ENCODE results near the gene CLDN10. TPM values are rescaled to one million over a fixed set of nuclear protein-coding genes. Genes with fewer than 3 reads are reported as not detected.

CLDN10 gene
- total RNA-seq, 4 donors from 2014 or later: 0.81 to 16.8 TPM; not detected in 2

DNA sequence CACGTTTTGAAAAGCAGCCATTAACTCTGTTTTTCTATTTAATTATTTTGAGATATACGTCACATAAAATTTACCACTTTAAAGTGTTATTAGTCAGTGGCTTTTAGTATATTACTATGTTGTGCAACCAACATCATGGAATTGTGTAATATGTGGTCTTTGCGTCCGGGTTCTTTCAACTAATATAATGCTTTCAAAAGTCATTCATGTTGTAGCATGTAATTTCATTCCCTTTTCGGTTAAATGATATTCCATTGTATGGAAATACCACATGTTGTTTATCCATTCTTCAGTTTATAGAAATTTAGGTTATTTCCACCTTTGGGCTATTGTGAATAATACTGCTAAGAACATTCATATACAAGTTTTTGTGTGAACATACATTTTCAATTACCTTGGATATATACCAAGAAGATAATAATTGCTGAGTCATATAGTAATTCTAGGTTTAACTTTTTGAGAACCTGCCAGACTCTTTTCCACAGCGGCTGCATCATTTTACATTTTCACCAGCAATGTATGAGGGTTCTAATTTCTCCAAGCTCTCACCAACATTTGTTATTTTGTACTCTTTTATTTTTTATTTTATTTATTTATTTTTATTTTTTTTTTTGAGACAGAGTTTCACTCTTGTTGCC lies 28.1 kb upstream of the CLDN10 start:
- Histone ChIP-seq H3K27ac (no peak overlapping the region), H3K4me3 (no peak overlapping the region), H3K36me3 (no peaks in the 10 kb centered on the region), H3K4me1 (no peaks in the 10 kb centered on the region), H3K27me3 (no peaks in the 10 kb centered on the region), H3K9me3 (peaks cover 0 to 5% (median 0%) of the 10 kb centered on the region in 3 donors)
- 72 to 87% methylated on average over 5 to 6 of the region's 6 CpGs for WGBS, 2 donors (ENCODE audit: low coverage in 1 of 2)
- no peak for TF ChIP-seq EP300 (IDR thresholded peaks at IDR 0.05)
- TF ChIP-seq, protein P1, sequence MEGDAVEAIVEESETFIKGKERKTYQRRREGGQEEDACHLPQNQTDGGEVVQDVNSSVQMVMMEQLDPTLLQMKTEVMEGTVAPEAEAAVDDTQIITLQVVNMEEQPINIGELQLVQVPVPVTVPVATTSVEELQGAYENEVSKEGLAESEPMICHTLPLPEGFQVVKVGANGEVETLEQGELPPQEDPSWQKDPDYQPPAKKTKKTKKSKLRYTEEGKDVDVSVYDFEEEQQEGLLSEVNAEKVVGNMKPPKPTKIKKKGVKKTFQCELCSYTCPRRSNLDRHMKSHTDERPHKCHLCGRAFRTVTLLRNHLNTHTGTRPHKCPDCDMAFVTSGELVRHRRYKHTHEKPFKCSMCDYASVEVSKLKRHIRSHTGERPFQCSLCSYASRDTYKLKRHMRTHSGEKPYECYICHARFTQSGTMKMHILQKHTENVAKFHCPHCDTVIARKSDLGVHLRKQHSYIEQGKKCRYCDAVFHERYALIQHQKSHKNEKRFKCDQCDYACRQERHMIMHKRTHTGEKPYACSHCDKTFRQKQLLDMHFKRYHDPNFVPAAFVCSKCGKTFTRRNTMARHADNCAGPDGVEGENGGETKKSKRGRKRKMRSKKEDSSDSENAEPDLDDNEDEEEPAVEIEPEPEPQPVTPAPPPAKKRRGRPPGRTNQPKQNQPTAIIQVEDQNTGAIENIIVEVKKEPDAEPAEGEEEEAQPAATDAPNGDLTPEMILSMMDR (IDR thresholded peaks at IDR 0.05): no peak
- no peak for TF ChIP-seq POLR2A (IDR thresholded peaks at IDR 0.05)
- TF ChIP-seq POLR2AphosphoS5 (IDR thresholded peaks at IDR 0.05): no peak
- no peak for ATAC-seq

DNA sequence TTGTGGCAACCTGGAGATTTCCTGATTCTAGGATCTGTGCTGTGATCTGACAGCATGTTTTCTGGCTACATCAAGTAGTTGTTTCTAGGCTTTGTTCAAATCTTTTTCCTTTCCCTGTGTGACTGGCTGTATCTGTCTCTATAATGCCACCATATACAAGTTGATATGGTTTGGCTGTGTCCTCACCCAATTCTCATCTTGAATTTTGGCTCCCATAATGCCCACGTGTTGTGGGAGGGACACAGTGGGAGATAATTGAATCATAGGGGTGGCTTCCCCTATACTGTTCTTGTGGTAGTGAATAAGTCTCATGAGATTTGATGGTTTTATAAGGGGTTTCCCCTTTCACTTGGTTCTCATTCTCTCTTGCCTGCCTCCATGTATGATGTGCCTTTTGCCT lies 24.6 kb upstream of the CLDN10 start:
- Histone ChIP-seq H3K4me1 (no peaks in the 10 kb centered on the region), H3K9me3 (no peaks in the 10 kb centered on the region), H3K27ac (no peak overlapping the region), H3K27me3 (no peaks in the 10 kb centered on the region), H3K36me3 (no peaks in the 10 kb centered on the region), H3K4me3 (no peak overlapping the region)
- TF ChIP-seq POLR2AphosphoS5 (IDR thresholded peaks at IDR 0.05): no peak
- no peak for TF ChIP-seq EP300 (IDR thresholded peaks at IDR 0.05)
- TF ChIP-seq, protein P1 (IDR thresholded peaks at IDR 0.05): no peak
- no peak for TF ChIP-seq POLR2A (IDR thresholded peaks at IDR 0.05)
- WGBS, 2 donors (ENCODE audit: low coverage in 1 of 2): 63 to 71% methylated on average over 1 of the region's 1 CpG
- ATAC-seq: no peak

DNA sequence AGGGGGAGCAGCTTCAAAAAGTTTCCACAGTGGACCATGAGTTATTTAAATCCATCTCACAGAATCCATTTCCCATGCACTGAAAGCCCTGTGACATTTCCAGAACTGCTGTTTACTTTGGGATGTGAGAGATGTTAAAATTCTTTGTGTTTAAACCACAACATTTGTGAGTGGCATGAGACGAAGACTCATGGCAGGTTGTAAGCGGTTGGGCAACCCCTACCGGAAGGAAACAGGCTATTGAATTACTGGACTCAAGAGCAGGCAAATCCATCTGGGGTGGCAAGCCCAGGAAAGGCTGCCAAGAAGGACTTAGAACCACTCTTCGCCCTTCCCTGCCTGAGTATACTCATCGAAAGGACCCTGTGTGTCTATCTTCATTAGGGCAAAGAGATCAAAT lies 22.3 kb upstream of the CLDN10 start:
- Histone ChIP-seq H3K9me3 (no peaks in the 10 kb centered on the region), H3K27me3 (peaks cover 11% of the 10 kb centered on the region), H3K4me3 (no peak overlapping the region), H3K27ac (no peak overlapping the region), H3K36me3 (no peaks in the 10 kb centered on the region), H3K4me1 (no peaks in the 10 kb centered on the region)
- TF ChIP-seq, protein P1 (IDR thresholded peaks at IDR 0.05): no peak
- TF ChIP-seq POLR2AphosphoS5 (IDR thresholded peaks at IDR 0.05): no peak
- no peak for TF ChIP-seq POLR2A (IDR thresholded peaks at IDR 0.05)
- TF ChIP-seq EP300 (IDR thresholded peaks at IDR 0.05): no peak
- 25 to 40% methylated on average over 4 to 5 of the region's 5 CpGs for WGBS, 2 donors (ENCODE audit: low coverage in 1 of 2)
- ATAC-seq: no peak

DNA sequence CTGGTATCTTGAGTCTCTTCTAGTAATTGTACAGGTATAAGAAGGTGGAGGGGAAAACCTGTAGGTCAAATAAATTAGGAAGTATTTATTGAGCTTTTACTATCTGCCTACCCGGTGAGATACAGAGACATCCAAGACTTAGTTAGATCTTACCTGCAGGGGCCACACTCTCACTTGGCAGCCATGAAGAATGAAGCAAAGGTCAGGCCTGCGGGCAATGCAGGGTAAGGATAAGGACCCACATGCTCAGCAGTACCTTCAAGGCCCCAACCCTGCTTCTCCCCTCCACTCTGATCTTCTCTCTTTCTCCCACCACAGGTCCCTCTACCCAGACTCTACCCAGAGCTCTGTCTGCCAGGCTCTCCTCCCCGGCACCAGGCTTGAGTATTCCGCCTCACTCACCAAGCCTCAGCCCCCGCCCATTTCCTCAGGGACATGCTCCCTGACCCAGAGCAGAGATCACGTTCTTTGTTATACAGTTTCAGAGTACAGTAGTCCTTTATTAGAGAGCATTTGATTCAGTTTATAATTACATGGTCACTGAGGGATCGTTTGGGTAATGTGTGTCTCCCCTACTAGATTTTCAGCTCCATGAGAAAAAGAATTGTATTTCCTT lies 18.9 kb upstream of the CLDN10 start:
- 59 to 70% methylated on average over 3 to 7 of the region's 7 CpGs for WGBS, 2 donors (ENCODE audit: low coverage in 1 of 2)
- TF ChIP-seq, protein P1 (IDR thresholded peaks at IDR 0.05): no peak
- TF ChIP-seq POLR2A (IDR thresholded peaks at IDR 0.05): no peak
- TF ChIP-seq POLR2AphosphoS5 (IDR thresholded peaks at IDR 0.05): no peak
- no peak for TF ChIP-seq EP300 (IDR thresholded peaks at IDR 0.05)
- no peak for ATAC-seq
- H3K4me1 ChIP-seq: no peaks in the 10 kb centered on the region
- no peaks in the 10 kb centered on the region for H3K9me3 ChIP-seq
- no peak overlapping the region for H3K4me3 ChIP-seq
- H3K36me3 ChIP-seq: no peaks in the 10 kb centered on the region
- peaks cover 11% of the 10 kb centered on the region for H3K27me3 ChIP-seq
- no peak overlapping the region for H3K27ac ChIP-seq

DNA sequence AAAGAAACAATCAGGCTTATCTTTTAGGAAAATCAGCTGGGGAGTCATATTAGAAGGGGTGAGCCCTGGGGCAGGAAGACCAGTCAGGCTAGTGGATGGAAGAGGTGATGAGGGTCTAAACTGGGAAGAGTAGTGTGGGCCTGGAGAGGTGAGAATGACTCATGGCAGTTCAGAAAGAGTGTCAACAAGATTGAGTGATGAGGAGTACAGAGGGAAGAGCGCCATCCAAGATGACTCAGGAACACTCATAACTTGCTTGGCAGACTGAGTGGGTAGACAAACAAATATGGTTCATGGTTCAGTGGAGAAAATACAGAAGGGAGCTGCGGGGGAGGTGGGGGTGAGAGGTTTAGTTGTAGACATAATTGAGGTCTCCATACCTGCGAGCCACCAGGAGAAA lies 17.3 kb upstream of the CLDN10 start:
- Histone ChIP-seq H3K27me3 (peaks cover 11% of the 10 kb centered on the region), H3K36me3 (no peaks in the 10 kb centered on the region), H3K4me1 (no peaks in the 10 kb centered on the region), H3K4me3 (no peak overlapping the region), H3K27ac (no peak overlapping the region), H3K9me3 (no peaks in the 10 kb centered on the region)
- TF ChIP-seq POLR2A (IDR thresholded peaks at IDR 0.05) (no peak), POLR2AphosphoS5 (IDR thresholded peaks at IDR 0.05) (no peak), EP300 (IDR thresholded peaks at IDR 0.05) (no peak)
- ATAC-seq: no peak
- WGBS, 2 donors (ENCODE audit: low coverage in 1 of 2): 82 to 89% methylated on average over 3 of the region's 3 CpGs

Data from gastroesophageal sphincter (tissue), 4 donors.